Testis (tissue), 3 donors: ENCODE data around the gene TMEM182. TPM values are rescaled to one million over a fixed set of nuclear protein-coding genes. Genes with fewer than 3 reads are reported as not detected.

Source experiments
- DNase-seq: peaks from one replicate; pipeline ENCODE4 v3.0.0-alpha.2; 2019
- H3K27ac ChIP-seq, 2 donors: fragments of 200-600 bp; sonication (generic); one replicate each; pipeline ENCODE4 v1.5.1; 2019
- H3K27me3 ChIP-seq: fragments of 200-600 bp; sonication (generic); one replicate; pipeline ENCODE4 v1.5.1; 2019
- H3K36me3 ChIP-seq: fragments of 200-600 bp; sonication (generic); one replicate; pipeline ENCODE4 v1.5.1; 2017; ENCODE audit warnings: low read depth; ENCODE audit errors: missing control alignments
- H3K4me1 ChIP-seq: fragments of 200-600 bp; sonication (generic); one replicate; pipeline ENCODE4 v1.5.1; 2019
- H3K4me3 ChIP-seq, 2 donors: fragments of 200-600 bp; sonication (generic); one replicate each; pipeline ENCODE4 v1.5.1; 2017 to 2019
- H3K9me3 ChIP-seq: fragments of 200-600 bp; sonication (generic); one replicate; pipeline ENCODE4 v1.5.1; 2017
- POLR2A ChIP-seq: fragments of 450-650 bp; IDR thresholded peaks from one replicate; pipeline ENCODE4 v1.6.1; 2017; ENCODE audit warnings: antibody characterized with exemption, mild to moderate bottlenecking, moderate library complexity
- WGBS, 2 donors: methylation state at CpG; one replicate each; pipeline ENCODE4 v1.1.5; 2018; 5-methylcytosine and 5-hydroxymethylcytosine counted together
- intact Hi-C: fragments of 100-400 bp; cut with DNase I; formaldehyde crosslinking; loops from one replicate; pipeline ENCODE4 v1.15.1; 2023; ENCODE audit warnings: low total_unique reads
- polyA plus RNA-seq: library from polyadenylated mRNA; stranded (reverse); fragments of 350-450 nt; fragmentation: Illumina TruSeq; extraction: RNeasy Lipid Tissue Mini Kit (QIAGEN cat#74804); gene quantifications from one replicate; pipeline ENCODE4 v1.2.3, GENCODE V29; 2014; ENCODE audit warnings: low read depth, low replicate concordance; ENCODE audit not compliant: insufficient read depth
- total RNA-seq, 2 donors: library from RNA; depleted of rRNA; stranded (reverse); fragments of >200 nt; gene quantifications; one replicate each; pipeline ENCODE4 v1.2.3, GENCODE V29; 2016
- TF ChIP-seq, protein P1 (sequence below), 3 experiments: fragments of 450-650 bp in 2 of 3; fragments of 200-600 bp in 1 of 3; sonication (generic) in 1 of 3; IDR thresholded peaks; one replicate each; pipeline ENCODE4 v1.5.1; 2016 to 2019; ENCODE audit warnings: antibody characterized with exemption in 3 of 3, mild to moderate bottlenecking in 2 of 3, moderate library complexity in 1 of 3

The TMEM182 gene
- total and polyA plus RNA-seq, 3 donors from 2014 or later = 3.0 to 4.1 (median 3.6) TPM

DNA sequence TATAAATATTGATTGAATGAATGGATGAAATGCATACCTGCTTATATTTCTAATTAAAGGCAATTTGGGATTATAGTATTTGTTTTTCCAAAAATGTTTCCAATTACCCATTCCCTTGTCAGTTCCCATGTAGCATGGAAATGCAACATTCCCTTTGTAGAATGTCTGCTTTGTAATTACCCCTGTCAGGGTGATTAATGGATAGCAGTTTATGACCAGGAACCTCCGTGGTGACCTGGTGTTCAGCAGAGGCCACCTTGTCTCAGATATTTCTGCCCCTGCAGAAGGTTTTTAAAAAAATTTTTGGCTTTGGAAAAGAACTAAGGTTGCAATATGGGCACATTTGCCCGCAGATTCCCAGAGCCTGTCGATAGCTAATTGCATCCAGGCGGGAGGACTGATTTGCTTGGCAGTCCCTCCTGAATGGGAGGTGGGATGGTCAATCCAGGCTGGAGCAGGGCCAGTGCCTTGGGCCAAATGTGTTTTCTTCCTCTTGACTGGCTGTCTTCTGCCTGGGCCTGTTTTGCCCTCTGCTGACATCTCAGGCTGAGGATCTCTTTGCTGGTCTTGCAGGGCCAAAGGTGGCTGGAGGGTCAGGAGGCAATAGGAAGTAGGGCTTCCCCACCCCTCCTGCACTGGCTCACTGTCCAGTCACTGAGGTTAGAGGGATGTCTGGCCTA lies 82.1 kb downstream of the TMEM182 start:
- intact Hi-C loops = no loop called here
- no peak for DNase-seq
- WGBS, 2 donors = 35 to 43% methylated on average over 4 of the region's 4 CpGs

DNA sequence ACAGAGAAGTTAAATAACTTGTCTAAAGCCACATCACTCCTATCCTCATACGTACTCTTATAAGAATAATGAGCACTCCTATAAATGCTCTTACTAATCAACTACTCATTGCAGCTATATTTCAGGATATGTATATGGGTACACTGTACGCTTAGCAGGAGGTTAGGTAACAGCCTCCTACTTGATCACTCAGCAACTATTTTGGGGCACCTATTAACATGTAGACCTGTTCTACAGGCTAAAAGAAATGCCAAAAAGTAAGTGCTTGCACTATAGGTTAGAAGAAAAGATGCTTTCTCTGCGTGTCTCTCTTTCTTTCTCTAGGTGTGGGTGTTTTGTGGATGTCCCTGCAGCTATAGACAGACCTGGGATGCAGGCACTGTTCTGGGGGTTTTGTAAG lies 83.1 kb downstream of the TMEM182 start:
- TF ChIP-seq POLR2A = no peak
- TF ChIP-seq, protein P1, sequence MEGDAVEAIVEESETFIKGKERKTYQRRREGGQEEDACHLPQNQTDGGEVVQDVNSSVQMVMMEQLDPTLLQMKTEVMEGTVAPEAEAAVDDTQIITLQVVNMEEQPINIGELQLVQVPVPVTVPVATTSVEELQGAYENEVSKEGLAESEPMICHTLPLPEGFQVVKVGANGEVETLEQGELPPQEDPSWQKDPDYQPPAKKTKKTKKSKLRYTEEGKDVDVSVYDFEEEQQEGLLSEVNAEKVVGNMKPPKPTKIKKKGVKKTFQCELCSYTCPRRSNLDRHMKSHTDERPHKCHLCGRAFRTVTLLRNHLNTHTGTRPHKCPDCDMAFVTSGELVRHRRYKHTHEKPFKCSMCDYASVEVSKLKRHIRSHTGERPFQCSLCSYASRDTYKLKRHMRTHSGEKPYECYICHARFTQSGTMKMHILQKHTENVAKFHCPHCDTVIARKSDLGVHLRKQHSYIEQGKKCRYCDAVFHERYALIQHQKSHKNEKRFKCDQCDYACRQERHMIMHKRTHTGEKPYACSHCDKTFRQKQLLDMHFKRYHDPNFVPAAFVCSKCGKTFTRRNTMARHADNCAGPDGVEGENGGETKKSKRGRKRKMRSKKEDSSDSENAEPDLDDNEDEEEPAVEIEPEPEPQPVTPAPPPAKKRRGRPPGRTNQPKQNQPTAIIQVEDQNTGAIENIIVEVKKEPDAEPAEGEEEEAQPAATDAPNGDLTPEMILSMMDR (IDR thresholded peaks at IDR 0.05) = no peak
- 94 to 96% methylated on average over 3 of the region's 3 CpGs for WGBS, 2 donors
- no peak overlapping the region for H3K27ac ChIP-seq

More for the DNA sequence above, 82.1 kb downstream of the TMEM182 start:
- TF ChIP-seq POLR2A = no peak
- TF ChIP-seq, protein P1 (IDR thresholded peaks at IDR 0.05) = no peak
- no peaks in the 10 kb centered on the region for H3K9me3 ChIP-seq
- no peak overlapping the region for H3K27ac ChIP-seq
- no peak overlapping the region for H3K4me3 ChIP-seq
- H3K4me1 ChIP-seq = no peaks in the 10 kb centered on the region
- H3K27me3 ChIP-seq = no peaks in the 10 kb centered on the region
- no peaks in the 10 kb centered on the region for H3K36me3 ChIP-seq

DNA sequence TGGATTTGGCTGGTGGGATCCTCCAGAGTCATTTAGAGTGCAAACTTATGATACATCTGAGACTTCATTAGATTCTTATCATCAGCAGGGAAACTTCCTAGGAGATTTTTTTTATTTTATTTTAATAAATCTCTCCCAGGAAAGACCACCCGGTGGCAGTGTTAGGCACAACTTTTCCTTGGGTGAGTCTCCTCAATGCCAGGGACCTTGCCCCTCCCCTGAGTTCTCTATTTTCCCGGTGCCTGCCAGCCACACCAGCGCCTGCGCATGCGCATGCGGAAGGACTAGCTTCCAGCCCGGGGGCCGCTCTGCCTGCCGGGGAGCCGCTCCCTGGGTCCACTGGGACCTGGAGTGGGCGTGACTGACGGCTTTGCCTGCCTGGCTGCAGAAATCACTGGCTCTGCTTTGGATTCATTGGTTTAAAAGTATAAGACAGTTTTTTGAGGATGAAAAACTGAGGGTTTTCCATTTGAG lies 86.6 kb downstream of the TMEM182 start:
- DNase-seq = peak; percentile 83
- Histone ChIP-seq H3K36me3 (no peaks in the 10 kb centered on the region), H3K4me1 (no peaks in the 10 kb centered on the region), H3K4me3 (peak overlapping the region in 1 of 2 donors; percentile 23), H3K27me3 (no peaks in the 10 kb centered on the region), H3K27ac (no peak overlapping the region), H3K9me3 (no peaks in the 10 kb centered on the region)
- TF ChIP-seq POLR2A = no peak
- TF ChIP-seq, protein P1 (IDR thresholded peaks at IDR 0.05) = no peak
- intact Hi-C loops = no loop called here
- WGBS, 2 donors = 2 to 3% methylated on average over 12 of the region's 12 CpGs

More for the DNA sequence above, 83.1 kb downstream of the TMEM182 start:
- no peaks in the 10 kb centered on the region for H3K36me3 ChIP-seq
- no peaks in the 10 kb centered on the region for H3K4me1 ChIP-seq
- intact Hi-C loops = no loop called here
- DNase-seq = no peak
- no peaks in the 10 kb centered on the region for H3K27me3 ChIP-seq
- no peak overlapping the region for H3K4me3 ChIP-seq
- no peaks in the 10 kb centered on the region for H3K9me3 ChIP-seq

GRCh38 chr2:102850888-102851287 lies 89.1 kb downstream of the TMEM182 start:
- Histone ChIP-seq H3K36me3 (no peaks in the 10 kb centered on the region), H3K27ac (no peak overlapping the region), H3K4me3 (no peak overlapping the region), H3K4me1 (no peaks in the 10 kb centered on the region), H3K9me3 (no peaks in the 10 kb centered on the region), H3K27me3 (no peaks in the 10 kb centered on the region)
- intact Hi-C loops = no loop called here
- 82 to 85% methylated on average over 6 of the region's 6 CpGs for WGBS, 2 donors
- no peak for DNase-seq
- TF ChIP-seq, protein P1 (IDR thresholded peaks at IDR 0.05) = no peak
- no peak for TF ChIP-seq POLR2A

DNA sequence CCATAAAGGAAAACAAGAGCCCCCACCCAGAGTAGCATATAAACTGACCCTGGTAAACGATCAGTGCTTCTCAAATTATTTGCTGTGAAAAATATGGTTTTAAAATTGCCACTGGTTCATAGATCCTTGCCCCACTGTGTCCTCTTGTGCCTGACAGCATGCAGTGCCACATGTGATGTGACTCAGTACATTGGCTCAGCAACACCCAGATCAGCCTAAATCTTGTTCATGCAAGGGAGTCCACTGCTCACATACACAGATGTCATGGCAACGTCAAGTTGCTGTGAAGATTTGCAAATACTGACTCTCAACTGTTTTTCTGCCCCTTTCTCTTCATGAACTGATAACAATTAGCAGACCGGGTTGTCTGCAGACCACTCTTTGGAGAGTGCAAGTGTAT lies 91.0 kb downstream of the TMEM182 start:
- no peaks in the 10 kb centered on the region for H3K9me3 ChIP-seq
- H3K4me3 ChIP-seq = no peak overlapping the region
- TF ChIP-seq POLR2A = no peak
- TF ChIP-seq, protein P1 (IDR thresholded peaks at IDR 0.05) = no peak
- no peak for DNase-seq
- no peaks in the 10 kb centered on the region for H3K27me3 ChIP-seq
- WGBS, 2 donors = 83 to 87% methylated on average over 3 of the region's 3 CpGs
- intact Hi-C loops = no loop called here
- H3K27ac ChIP-seq = no peak overlapping the region
- no peaks in the 10 kb centered on the region for H3K36me3 ChIP-seq
- H3K4me1 ChIP-seq = no peaks in the 10 kb centered on the region
